ENCODE measurements around the gene MIPOL1. TPM values are rescaled to one million over a fixed set of nuclear protein-coding genes. Genes with fewer than 3 reads are reported as not detected.
A peak's percentile ranks its signal among the peaks of the same experiment; 100 is the strongest.

MIPOL1 gene
- total and polyA plus RNA-seq, 2 of the 13 experiments (the other 11 are each of a cell fraction or from before 2014, with no cell fraction given), result 8.6 to 34.2 TPM

DNA sequence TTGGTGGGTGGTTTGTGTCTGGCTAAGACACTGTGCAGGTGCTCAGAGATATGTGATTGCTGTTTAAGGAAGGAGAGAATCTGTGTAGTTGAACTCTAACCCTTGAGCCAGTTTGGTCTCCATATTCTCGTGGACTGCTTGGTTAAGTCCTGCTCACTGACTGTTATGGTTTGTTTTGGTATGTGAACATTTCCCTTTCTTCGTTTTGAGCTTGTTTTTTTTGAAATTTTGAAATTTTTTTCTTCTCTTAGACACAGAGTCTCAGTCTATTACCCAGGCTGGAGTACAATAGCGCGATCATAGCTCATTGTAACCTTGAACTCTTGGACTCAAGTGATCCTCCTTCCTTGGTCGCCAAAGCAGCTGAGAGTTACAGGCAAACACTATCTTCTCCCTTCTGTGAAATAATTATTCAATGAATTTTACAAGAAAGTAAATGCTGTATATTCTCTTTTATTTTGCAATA, 40.0 kb downstream of the MIPOL1 start (continued):
- TF ChIP-seq CREB1 (IDR thresholded peaks at IDR 0.05), result no peak
- TF ChIP-seq CREB1 (CRISPR knock-in tag; IDR thresholded peaks at IDR 0.05), result no peak
- TF ChIP-seq RBM39 (IDR thresholded peaks at IDR 0.05; ENCODE audit: low read depth, low read length, poor library complexity, severe bottlenecking), result no peak
- no peak for TF ChIP-seq LCORL (IDR thresholded peaks at IDR 0.05)
- no peak for TF ChIP-seq LCORL (CRISPR knock-in tag; IDR thresholded peaks at IDR 0.05)
- TF ChIP-seq HDAC1 (CRISPR knock-in tag; IDR thresholded peaks at IDR 0.05), result no peak
- no peak for TF ChIP-seq ISX (CRISPR knock-in tag; conservative IDR thresholded peaks at IDR 0.05)
- TF ChIP-seq, protein P1, sequence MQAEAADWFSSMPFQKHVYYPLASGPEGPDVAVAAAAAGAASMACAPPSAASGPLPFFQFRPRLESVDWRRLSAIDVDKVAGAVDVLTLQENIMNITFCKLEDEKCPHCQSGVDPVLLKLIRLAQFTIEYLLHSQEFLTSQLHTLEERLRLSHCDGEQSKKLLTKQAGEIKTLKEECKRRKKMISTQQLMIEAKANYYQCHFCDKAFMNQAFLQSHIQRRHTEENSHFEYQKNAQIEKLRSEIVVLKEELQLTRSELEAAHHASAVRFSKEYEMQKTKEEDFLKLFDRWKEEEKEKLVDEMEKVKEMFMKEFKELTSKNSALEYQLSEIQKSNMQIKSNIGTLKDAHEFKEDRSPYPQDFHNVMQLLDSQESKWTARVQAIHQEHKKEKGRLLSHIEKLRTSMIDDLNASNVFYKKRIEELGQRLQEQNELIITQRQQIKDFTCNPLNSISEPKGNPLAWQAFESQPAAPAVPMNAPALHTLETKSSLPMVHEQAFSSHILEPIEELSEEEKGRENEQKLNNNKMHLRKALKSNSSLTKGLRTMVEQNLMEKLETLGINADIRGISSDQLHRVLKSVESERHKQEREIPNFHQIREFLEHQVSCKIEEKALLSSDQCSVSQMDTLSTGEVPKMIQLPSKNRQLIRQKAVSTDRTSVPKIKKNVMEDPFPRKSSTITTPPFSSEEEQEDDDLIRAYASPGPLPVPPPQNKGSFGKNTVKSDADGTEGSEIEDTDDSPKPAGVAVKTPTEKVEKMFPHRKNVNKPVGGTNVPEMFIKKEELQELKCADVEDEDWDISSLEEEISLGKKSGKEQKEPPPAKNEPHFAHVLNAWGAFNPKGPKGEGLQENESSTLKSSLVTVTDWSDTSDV (CRISPR knock-in tag; IDR thresholded peaks at IDR 0.05), result no peak
- TF ChIP-seq, protein P2, sequence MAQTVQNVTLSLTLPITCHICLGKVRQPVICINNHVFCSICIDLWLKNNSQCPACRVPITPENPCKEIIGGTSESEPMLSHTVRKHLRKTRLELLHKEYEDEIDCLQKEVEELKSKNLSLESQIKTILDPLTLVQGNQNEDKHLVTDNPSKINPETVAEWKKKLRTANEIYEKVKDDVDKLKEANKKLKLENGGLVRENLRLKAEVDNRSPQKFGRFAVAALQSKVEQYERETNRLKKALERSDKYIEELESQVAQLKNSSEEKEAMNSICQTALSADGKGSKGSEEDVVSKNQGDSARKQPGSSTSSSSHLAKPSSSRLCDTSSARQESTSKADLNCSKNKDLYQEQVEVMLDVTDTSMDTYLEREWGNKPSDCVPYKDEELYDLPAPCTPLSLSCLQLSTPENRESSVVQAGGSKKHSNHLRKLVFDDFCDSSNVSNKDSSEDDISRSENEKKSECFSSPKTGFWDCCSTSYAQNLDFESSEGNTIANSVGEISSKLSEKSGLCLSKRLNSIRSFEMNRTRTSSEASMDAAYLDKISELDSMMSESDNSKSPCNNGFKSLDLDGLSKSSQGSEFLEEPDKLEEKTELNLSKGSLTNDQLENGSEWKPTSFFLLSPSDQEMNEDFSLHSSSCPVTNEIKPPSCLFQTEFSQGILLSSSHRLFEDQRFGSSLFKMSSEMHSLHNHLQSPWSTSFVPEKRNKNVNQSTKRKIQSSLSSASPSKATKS (CRISPR knock-in tag; IDR thresholded peaks at IDR 0.05), result peak; percentile 53; the same call in 1 of the 2 replicates
- no peak for TF ChIP-seq ZNF724P (CRISPR knock-in tag; IDR thresholded peaks at IDR 0.05; ENCODE audit: borderline replicate concordance)
- no peak for TF ChIP-seq CCAR2 (optimal IDR thresholded peaks at IDR 0.05; ENCODE audit: low read depth, low read length)
- TF ChIP-seq, protein P3, sequence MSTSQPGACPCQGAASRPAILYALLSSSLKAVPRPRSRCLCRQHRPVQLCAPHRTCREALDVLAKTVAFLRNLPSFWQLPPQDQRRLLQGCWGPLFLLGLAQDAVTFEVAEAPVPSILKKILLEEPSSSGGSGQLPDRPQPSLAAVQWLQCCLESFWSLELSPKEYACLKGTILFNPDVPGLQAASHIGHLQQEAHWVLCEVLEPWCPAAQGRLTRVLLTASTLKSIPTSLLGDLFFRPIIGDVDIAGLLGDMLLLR (CRISPR knock-in tag; IDR thresholded peaks at IDR 0.05), result no peak
- TF ChIP-seq ZSCAN29 (CRISPR knock-in tag; conservative IDR thresholded peaks at IDR 0.05), result no peak
- TF ChIP-seq HOXA9 (CRISPR knock-in tag; IDR thresholded peaks at IDR 0.05; ENCODE audit: borderline replicate concordance), result no peak
- TF ChIP-seq ZNF577 (CRISPR knock-in tag; IDR thresholded peaks at IDR 0.05; ENCODE audit: borderline replicate concordance, low read depth), result no peak
- TF ChIP-seq ZNF501 (CRISPR knock-in tag; IDR thresholded peaks at IDR 0.05), result no peak
- TF ChIP-seq, protein P4, sequence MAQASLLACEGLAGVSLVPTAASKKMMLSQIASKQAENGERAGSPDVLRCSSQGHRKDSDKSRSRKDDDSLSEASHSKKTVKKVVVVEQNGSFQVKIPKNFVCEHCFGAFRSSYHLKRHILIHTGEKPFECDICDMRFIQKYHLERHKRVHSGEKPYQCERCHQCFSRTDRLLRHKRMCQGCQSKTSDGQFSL (CRISPR knock-in tag; IDR thresholded peaks at IDR 0.05), result no peak
- TF ChIP-seq TOE1 (CRISPR knock-in tag; IDR thresholded peaks at IDR 0.05), result no peak
- no peak for TF ChIP-seq CHCHD3 (CRISPR knock-in tag; IDR thresholded peaks at IDR 0.05)
- TF ChIP-seq HCFC1 (IDR thresholded peaks at IDR 0.05; ENCODE audit: low read depth, low read length), result no peak
- no peak for TF ChIP-seq HOXA3 (CRISPR knock-in tag; IDR thresholded peaks at IDR 0.05)
- TF ChIP-seq ZNF17 (CRISPR knock-in tag; IDR thresholded peaks at IDR 0.05), result no peak
- TF ChIP-seq MTF2 (CRISPR knock-in tag; IDR thresholded peaks at IDR 0.05; ENCODE audit: borderline replicate concordance), result no peak
- no peak for TF ChIP-seq MYNN (CRISPR knock-in tag; IDR thresholded peaks at IDR 0.05; ENCODE audit: low read depth)
- TF ChIP-seq XBP1 (CRISPR knock-in tag; IDR thresholded peaks at IDR 0.05), result no peak
